Thyroid gland (tissue), 4 donors: ENCODE measurements around the gene TOR4A. TPM values are rescaled to one million over a fixed set of nuclear protein-coding genes. Genes with fewer than 3 reads are reported as not detected.
"Not testable (repeated sequence)": the region's sequence is repeated elsewhere in the genome, so short reads cannot be mapped to it uniquely, and the experiment has no call there.

Experiments
- DNase-seq, 2 donors: peaks; one replicate each; pipeline ENCODE4 v3.0.0-alpha.2; 2019
- H3K27ac ChIP-seq, 3 donors: fragments of 200-600 bp; sonication (generic); 1 replicate in 2 of 3; 2 replicates in 1 of 3; pipeline ENCODE4 v1.5.1; 2016 to 2019; ENCODE audit warnings: mild to moderate bottlenecking in 1 of 3, moderate library complexity in 1 of 3
- H3K27me3 ChIP-seq: fragments of 200-600 bp; sonication (generic); one replicate; pipeline ENCODE4 v1.5.1; 2019
- H3K36me3 ChIP-seq, 2 donors: fragments of 200-600 bp; sonication (generic); one replicate each; pipeline ENCODE4 v1.5.1; 2016 to 2019
- H3K4me1 ChIP-seq, 2 donors: fragments of 200-600 bp; sonication (generic); one replicate each; pipeline ENCODE4 v1.5.1; 2017 to 2019
- H3K4me3 ChIP-seq, 3 donors: fragments of 200-600 bp; sonication (generic); replicated peaks in 1 of 3; 1 replicate in 2 of 3; 2 replicates in 1 of 3; pipeline ENCODE4 v1.5.1; 2016; ENCODE audit warnings: mild to moderate bottlenecking in 1 of 3
- H3K9me3 ChIP-seq: fragments of 200-600 bp; sonication (generic); one replicate; pipeline ENCODE4 v1.5.1; 2017
- CTCF ChIP-seq, 6 experiments: fragments of 200-600 bp in 3 of 6; fragments of 450-650 bp in 3 of 6; sonication (generic) in 3 of 6; IDR thresholded peaks; one replicate each; pipeline ENCODE4 v1.5.1; 2016 to 2019; ENCODE audit warnings: antibody characterized with exemption in 6 of 6, mild to moderate bottlenecking in 2 of 6, inconsistent platforms in 1 of 6, moderate library complexity in 1 of 6
- POLR2A ChIP-seq, 2 donors: fragments of 450-650 bp; IDR thresholded peaks; one replicate each; pipeline ENCODE4 v1.6.1; 2017; ENCODE audit warnings: antibody characterized with exemption in 2 of 2, mild to moderate bottlenecking in 2 of 2, moderate library complexity in 1 of 2
- WGBS, 2 donors: methylation state at CpG; one replicate each; pipeline ENCODE4 v1.1.5; 2017; 5-methylcytosine and 5-hydroxymethylcytosine counted together
- intact Hi-C: fragments of 100-400 bp; cut with DNase I; formaldehyde crosslinking; loops from one replicate; pipeline ENCODE4 v1.15.1; 2023
- total RNA-seq, 4 donors: library from RNA; depleted of rRNA; stranded (reverse); fragments of >200 nt; gene quantifications; one replicate each; pipeline ENCODE4 v1.2.3, GENCODE V29; 2016

The TOR4A gene
- total RNA-seq, 4 donors from 2014 or later = 10.8 to 14.7 (median 12.0) TPM

DNA sequence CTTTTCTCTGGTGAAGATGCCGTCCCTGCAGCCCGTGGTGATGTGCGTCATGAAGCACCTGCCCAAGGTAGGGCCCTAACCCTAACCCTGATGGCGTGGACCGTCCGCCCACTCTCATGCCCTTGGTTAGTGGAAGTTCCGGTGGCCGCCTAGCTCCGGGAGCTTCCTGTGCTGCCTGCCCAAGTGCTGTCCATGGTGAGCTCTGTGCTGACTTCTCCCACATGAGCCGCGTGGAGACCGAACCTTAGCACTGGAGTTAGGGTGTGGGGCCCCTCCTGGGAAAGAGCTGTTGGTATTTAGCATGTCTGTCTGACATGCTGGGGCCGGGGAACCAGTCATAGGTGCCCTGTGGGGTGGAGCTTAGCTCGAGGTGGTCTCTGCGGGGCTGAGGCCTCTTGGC, 21.2 kb upstream of the TOR4A start:
- TF ChIP-seq CTCF (IDR thresholded peaks at IDR 0.05) (no peak), POLR2A (IDR thresholded peaks at IDR 0.05) (no peak)
- H3K4me1 ChIP-seq = peaks cover 16 to 22% of the 10 kb centered on the region in 2 donors
- WGBS, 2 donors = 79 to 83% methylated on average over 11 to 14 of the region's 15 CpGs

DNA sequence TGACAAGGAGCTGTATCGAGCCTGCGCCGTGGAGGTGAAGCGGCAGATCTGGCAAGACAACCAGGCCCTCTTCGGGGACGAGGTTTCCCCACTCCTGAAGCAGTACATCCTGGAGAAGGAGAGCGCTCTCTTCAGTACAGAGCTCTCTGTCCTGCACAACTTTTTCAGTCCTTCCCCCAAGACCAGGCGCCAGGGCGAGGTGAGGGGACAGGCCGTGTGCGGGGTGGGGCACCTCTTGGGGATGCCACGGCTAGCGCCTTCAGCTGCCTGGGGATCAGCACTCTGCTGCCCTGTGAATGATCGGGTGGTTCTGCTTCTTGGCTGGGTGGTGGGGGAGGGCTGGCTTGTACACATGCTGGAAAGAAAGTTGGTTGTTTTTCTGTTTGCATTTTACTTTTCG, 20.7 kb upstream of the TOR4A start:
- no peak for TF ChIP-seq CTCF (IDR thresholded peaks at IDR 0.05)
- TF ChIP-seq POLR2A (IDR thresholded peaks at IDR 0.05) = no peak
- intact Hi-C loops = no loop called here

More for the DNA sequence above, 21.2 kb upstream of the TOR4A start:
- Histone ChIP-seq H3K36me3 (peaks cover 0 to 8% of the 10 kb centered on the region in 2 donors), H3K27me3 (no peaks in the 10 kb centered on the region), H3K4me3 (peak overlapping the region in 1 of 3 donors; percentile 68), H3K27ac (no peak overlapping the region), H3K9me3 (no peaks in the 10 kb centered on the region)
- intact Hi-C loops = no loop called here
- DNase-seq = no peak

GRCh38 chr9:137262173-137262908, 15.2 kb upstream of the TOR4A start:
- TF ChIP-seq CTCF (IDR thresholded peaks at IDR 0.05) = peak in 5 of 6 experiments; percentile 14 to 53 (median 38)
- H3K27me3 ChIP-seq, H3K9me3 ChIP-seq, H3K4me3 ChIP-seq, H3K27ac ChIP-seq, intact Hi-C loops, H3K4me1 ChIP-seq: not testable (repeated sequence)
- WGBS, 2 donors = 39 to 44% methylated on average over 15 of the region's 15 CpGs
- DNase-seq = peak; percentile 55 to 59
- peaks cover 20 to 37% of the 10 kb centered on the region in 2 donors for H3K36me3 ChIP-seq

More for the DNA sequence above, 20.7 kb upstream of the TOR4A start:
- Histone ChIP-seq H3K4me1 (peaks cover 16 to 22% of the 10 kb centered on the region in 2 donors), H3K4me3 (no peak overlapping the region), H3K27me3 (no peaks in the 10 kb centered on the region), H3K9me3 (no peaks in the 10 kb centered on the region), H3K36me3 (peaks cover 0 to 8% of the 10 kb centered on the region in 2 donors), H3K27ac (no peak overlapping the region)
- WGBS, 2 donors = 88 to 90% methylated on average over 11 of the region's 15 CpGs
- DNase-seq = no peak

DNA sequence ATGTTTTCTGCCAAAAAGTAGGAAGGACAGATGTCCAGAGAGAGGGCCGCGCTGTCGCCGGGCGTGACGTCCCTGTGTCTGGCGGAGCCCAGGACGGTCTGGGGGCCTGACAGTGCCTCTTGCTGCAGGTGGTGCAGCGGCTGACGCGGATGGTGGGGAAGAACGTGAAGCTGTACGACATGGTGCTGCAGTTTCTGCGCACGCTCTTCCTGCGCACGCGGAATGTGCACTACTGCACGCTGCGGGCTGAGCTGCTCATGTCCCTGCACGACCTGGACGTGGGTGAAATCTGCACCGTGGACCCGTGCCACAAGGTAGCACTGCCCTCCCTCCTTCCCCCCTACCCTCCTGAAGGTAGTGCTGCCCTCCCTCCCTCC, 14.6 kb upstream of the TOR4A start:
- Histone ChIP-seq H3K9me3 (no peaks in the 10 kb centered on the region), H3K4me1 (no peaks in the 10 kb centered on the region), H3K27me3 (no peaks in the 10 kb centered on the region), H3K4me3 (no peak overlapping the region), H3K27ac (no peak overlapping the region), H3K36me3 (peaks cover 20 to 37% of the 10 kb centered on the region in 2 donors)
- TF ChIP-seq CTCF (IDR thresholded peaks at IDR 0.05) = no peak
- no peak for TF ChIP-seq POLR2A (IDR thresholded peaks at IDR 0.05)
- DNase-seq = no peak
- intact Hi-C loops = no loop called here
- WGBS, 2 donors = 91 to 92% methylated on average over 24 of the region's 24 CpGs

GRCh38 chr9:137263506-137263905, 14.0 kb upstream of the TOR4A start:
- TF ChIP-seq POLR2A (IDR thresholded peaks at IDR 0.05) = no peak
- TF ChIP-seq CTCF (IDR thresholded peaks at IDR 0.05) = no peak
- intact Hi-C loops = no loop called here
- H3K27me3 ChIP-seq = no peaks in the 10 kb centered on the region
- 91 to 95% methylated on average over 8 to 10 of the region's 10 CpGs for WGBS, 2 donors
- H3K9me3 ChIP-seq = no peaks in the 10 kb centered on the region
- DNase-seq = no peak
- no peak overlapping the region for H3K27ac ChIP-seq
- no peak overlapping the region for H3K4me3 ChIP-seq
- H3K4me1 ChIP-seq = no peaks in the 10 kb centered on the region
- H3K36me3 ChIP-seq = peaks cover 20 to 37% of the 10 kb centered on the region in 2 donors
